ENCODE data around the gene TUBB1.

DNA sequence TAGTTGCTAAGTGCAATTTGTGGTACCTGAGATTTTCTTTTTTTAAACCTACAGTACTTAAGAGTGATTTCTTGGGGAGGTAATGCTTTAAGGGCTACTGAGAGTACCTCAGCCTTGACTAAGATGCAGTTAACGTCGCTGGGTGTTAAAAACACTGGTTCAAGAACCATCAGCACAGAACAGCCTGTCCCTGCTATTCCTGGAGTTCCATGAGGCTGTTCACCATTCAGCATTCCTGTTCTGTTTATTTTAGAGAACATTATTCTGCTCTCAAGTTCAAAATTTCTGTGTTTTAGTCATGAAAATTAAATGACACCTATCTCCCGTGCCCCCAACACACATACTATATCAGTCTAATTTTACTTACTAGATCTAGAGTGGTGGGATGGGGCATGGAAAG lies 25.1 kb downstream of the TUBB1 start:
- TF ChIP-seq KLF10 (tag by site-specific recombination; IDR thresholded peaks at IDR 0.05) = no peak
- no peak for TF ChIP-seq ZNF701 (tag by site-specific recombination; IDR thresholded peaks at IDR 0.05)
- TF ChIP-seq ZNF133 (tag by site-specific recombination; IDR thresholded peaks at IDR 0.05) = no peak
